HTERT RPE-1 (cell line): ENCODE measurements around the gene ZNF480.
"Not testable (repeated sequence)": the region's sequence is repeated elsewhere in the genome, so short reads cannot be mapped to it uniquely, and the experiment has no call there.

Experiments
- in situ Hi-C: fragments of 300-500 bp; cut with MboI; formaldehyde crosslinking; loops from 4 replicates; pipeline ENCODE4 v1.14.3; 2020; ENCODE audit warnings: low sequenced_read_pairs

The ZNF480 gene

GRCh38 chr19:52336791-52337381, 39.9 kb downstream of the ZNF480 start:
- in situ Hi-C loops, result no loop called here

GRCh38 chr19:52339022-52339421, 42.1 kb downstream of the ZNF480 start:
- in situ Hi-C loops, result not testable (repeated sequence)

GRCh38 chr19:52343548-52343947, 46.6 kb downstream of the ZNF480 start:
- in situ Hi-C loops, result no loop called here

GRCh38 chr19:52345162-52345561, 48.2 kb downstream of the ZNF480 start:
- in situ Hi-C loops, result no loop called here

GRCh38 chr19:52351512-52351911, 54.5 kb downstream of the ZNF480 start:
- in situ Hi-C loops, result no loop called here

GRCh38 chr19:52366414-52366824, 69.5 kb downstream of the ZNF480 start:
- in situ Hi-C loops, result no loop called here

- in situ Hi-C loops, result no loop called here
These were observed 72.8 kb downstream of the ZNF480 start, which contains the start of gene ZNF880 for GRCh38 chr19:52369559-52370340. Gene ZNF880 (plus strand): TSS chr19:52369923. CDS start chr19:52369966, 43 bp downstream.

- in situ Hi-C loops, result no loop called here
These were observed 73.4 kb downstream of the ZNF480 start for GRCh38 chr19:52370341-52370710.
